HG03575 (cell line): ENCODE data around the gene MED8.
"Not testable (repeated sequence)": the region's sequence is repeated elsewhere in the genome, so short reads cannot be mapped to it uniquely, and the experiment has no call there.

ENCODE experiments used
- ATAC-seq: cut with Tn5 transposase; IDR thresholded peaks from one replicate; pipeline ENCODE4 v1.9.1; 2021; ENCODE audit not compliant: unreplicated experiment, insufficient number of reproducible peaks, low FRiP score; ENCODE audit errors: extremely low read depth

MED8 gene

DNA sequence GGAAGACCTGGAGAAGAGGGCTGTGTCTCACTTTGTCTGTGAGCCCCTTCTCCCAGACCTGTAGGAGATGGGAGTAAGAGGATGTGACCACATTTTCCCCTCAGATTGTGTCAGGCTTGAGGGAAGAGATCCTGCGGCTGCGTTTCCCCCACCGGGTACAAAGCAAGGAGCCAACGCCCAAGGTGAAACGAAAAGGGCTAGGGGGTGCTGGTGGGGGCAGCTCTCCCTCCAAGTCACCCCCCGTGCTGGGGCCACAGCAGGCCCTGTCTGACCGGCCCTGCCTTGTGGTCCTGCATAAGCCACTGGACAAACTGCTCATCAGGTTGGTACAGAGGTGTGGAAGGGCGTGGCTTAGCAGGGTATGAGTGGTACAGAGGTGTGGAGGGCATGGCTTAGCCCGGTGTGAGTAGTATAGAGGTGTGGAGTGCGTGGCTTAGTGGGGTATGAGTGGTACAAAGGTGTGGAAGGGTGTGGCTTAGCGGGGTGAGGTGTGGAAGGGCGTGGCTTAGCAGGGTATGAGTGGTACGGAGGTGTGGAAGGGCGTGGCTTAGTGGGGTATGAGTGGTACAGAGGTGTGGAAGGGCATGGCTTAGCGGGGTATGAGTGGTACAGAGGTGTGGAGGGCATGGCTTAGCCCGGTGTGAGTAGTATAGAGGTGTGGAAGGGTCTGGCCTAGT lies 33.5 kb upstream of the MED8 start:
- ATAC-seq: no peak

DNA sequence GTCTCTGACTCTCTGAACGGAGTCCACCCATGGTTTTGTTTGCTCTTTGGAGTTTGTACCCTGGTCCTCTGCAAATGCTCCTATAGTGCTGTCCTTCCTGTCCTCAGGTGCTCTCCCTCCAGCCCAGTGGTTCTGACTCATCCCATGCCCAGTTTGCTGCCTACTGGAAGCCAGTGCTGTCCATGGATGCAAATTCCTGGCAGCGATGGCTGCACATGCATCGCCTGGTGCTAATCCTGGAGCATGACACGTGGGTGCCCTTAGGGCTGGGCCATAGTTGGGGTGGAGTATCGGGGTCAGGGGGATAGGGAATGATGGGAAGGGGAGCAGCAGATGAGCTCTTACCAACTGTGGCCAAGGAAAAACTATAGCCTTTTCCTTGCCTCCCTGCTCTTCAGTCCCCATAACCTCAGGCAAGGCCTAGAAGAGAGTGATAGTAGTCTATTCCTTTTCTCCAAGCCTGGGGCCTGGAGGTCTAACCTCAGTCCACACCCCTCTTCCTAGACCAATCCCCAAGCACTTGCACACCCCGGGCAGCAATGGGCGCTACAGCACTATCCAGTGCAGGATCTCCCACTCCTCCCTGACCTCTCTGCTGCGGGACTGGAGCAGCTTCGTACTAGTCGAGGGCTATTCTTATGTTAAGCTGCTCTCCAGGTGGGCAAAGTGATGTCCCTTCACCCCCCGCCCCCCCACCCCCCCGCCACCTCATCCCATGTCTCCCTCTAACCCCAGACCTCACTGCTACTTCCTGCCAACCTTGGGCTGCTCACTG lies 32.6 kb upstream of the MED8 start:
- no peak for ATAC-seq

DNA sequence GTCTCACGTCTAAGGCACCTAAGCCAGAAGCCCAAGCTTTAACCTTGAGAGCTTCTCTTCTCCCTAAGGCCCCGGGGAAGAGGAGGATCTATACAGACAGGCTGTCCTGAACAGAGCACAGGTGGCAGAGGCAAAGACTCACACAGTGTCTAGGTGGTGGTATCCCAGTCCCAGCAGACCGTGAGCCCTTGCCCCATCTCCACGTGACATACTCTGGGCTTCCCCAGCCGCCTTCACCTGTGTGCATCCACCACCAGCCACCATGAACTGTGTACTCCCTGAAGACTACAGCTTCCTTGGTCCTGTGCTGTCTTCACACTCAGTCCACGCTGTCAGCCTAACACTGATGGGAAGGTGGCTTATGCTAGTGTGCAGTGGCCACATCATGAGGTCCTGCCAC lies 31.8 kb upstream of the MED8 start:
- no peak for ATAC-seq

DNA sequence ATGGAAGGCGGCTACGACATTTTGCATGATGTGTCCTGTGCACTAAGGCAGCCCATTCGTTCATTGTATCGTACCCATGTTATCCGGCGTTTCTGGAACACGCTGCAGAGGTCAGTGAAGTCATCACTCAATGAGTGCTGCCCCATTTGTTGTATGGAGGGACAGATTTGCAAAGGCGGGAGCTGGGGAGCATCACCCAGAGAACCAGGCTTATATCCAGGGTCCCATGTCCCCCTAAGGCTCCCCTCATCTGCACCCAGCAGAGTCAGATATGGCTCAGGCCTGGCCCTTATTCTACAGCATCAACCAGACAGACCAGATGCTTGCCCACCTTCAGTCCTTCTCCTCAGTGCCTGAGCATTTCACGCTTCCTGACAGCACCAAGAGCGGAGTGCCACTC lies 31.3 kb upstream of the MED8 start:
- ATAC-seq: no peak

DNA sequence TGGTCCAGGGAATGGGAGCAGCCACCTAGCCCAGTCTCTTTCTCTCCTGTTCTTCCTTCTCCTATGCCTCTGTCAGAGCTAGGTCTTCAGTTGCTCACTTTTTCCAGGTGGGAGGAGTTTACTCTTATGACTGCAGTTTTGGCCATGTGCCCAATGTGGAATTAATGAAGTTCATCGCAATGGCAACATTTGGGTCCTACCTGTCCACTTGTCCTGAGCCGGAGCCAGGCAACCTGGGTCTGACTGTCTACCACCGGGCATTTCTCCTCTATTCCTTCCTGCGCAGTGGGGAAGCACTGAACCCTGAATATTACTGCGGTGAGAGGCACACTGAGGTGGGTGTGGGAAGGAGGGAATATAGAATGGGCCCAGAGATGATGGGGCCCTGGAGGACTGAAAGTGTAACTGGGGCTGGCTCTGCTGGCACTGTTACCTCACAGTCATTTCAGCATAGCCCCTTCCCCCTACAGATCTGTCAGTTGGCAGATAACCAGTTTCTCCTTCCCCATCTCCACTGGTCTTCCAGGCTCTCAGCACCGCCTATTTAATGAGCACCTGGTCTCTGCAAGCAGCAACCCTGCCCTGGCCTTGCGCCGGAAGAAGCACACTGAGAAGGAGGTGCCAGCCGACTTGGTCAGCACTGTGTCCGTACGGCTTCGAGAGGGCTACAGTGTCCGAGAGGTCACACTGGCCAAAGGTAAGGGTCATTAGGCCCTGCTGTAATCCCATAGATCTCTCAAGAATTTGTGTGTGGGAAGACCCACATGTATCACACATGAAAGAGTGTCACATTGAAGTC lies 30.2 kb upstream of the MED8 start:
- ATAC-seq: no peak

DNA sequence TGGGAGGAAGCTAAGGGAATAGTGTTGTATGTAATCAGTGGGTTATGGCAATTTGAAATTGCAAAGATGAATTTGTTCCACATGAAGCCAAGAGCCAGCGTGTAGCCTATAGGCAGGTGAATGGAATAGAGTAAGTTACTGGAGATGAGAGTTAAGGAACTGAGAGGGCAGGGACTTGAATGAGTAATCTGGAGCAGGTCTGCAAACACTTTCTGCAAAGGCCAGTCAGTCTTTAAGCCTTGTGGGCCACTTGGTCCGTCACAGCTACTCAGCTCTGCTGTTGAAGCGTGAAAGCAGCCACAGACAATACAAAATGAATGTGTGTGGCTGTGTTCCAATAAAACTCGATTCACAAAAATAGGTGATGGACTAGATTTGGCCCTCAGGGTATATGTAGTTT lies 29.3 kb upstream of the MED8 start:
- ATAC-seq: no peak

DNA sequence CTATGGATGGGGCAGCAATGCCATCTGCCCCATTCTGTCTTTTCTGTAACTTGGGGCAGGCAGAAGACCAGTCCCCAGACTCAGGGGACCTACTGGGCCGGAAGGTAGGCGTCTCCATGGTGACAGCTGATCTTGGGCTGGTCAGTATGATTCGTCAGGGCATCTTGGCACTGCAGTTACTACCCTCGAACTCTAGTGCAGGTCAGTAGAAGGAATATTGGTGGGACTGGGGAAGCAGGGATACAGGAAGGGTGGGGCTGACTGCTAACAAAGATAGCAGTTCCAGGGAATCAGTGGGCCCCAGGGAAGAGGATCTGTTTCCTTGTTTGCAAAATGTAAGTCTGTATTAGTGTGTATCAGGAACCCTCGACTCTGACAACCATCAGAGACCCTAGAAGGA lies 26.3 kb upstream of the MED8 start:
- ATAC-seq: no peak

DNA sequence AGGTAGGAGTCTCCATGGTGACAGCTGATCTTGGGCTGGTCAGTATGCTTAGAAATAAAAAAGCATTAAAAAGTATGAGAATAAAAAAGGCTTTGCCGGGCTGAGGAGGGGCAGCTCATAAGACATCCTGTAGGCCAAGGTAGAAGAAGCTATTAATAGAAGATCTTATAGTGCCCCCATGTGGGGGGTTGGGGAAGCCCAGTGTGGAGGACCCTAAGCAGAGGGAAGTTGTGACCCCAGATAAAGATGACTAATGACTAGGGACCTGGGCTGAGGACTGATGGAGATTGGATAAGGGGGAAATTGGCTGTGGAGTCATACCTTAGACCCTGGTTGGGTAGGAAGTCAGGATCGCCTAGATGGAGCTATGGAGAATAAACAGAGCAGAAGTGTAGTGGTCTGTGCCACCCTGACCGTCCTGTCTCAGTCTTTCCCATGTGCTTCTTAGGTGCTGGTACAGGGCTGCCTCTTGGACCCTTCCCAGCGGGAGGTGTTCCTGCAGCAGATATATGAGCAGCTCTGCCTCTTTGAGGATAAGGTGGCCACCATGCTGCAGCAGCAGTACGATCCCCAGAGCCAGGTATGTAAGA lies 25.1 kb upstream of the MED8 start:
- no peak for ATAC-seq

DNA sequence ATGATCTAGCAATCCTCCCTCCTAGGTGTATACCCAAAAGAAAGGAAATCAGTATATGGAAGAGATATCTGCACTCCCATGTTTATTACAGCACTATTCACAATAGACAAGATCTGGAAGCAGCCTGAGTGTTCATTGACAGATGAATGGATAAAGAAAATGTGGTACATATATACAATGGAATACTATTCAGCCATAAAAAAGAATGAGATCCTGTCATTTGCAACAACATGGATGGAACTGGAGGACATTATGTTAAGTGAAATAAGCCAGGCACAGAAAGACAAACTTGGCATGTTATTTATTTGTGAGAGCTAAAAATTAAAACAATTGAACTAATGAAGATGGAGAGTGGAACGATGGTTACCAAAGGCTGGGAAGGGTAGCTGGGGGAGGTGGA lies 23.8 kb upstream of the MED8 start:
- ATAC-seq: not testable (repeated sequence)

DNA sequence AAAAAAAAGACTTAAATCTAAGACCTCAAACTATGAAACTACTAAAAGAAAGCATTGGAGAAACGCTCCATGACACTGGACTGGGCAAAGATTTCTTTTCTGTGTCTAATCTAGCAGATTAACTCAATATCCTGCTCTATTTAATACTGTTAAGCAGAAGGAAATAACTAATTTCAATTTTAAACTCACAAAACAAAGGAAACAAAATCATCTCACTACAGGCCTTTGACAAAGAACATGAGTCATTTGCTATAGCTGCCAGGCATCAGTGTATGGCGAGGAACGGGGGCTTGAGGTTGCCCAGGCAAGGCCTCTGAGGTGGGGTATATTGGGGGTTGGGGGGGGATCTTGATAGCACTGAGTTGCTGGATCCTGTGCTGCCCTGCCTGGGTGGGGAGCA lies 21.0 kb upstream of the MED8 start:
- no peak for ATAC-seq

DNA sequence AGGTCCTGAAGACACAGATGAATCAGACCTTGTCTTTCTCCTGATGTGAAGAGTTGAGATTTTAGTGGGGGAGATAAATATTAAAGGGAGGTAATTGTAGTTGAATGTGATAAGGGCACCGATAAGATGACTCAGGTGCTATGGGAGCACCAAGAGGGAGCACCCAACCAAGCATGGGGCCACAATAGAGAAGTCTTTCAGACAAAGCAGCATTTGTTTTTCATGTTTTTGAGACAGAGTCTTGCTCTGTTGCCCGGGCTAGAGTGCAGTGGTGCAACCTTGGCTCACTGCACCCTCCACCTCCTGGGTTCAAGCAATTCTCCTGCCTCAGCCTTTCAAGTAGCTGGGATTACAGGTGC lies 16.3 kb upstream of the MED8 start:
- no peak for ATAC-seq

DNA sequence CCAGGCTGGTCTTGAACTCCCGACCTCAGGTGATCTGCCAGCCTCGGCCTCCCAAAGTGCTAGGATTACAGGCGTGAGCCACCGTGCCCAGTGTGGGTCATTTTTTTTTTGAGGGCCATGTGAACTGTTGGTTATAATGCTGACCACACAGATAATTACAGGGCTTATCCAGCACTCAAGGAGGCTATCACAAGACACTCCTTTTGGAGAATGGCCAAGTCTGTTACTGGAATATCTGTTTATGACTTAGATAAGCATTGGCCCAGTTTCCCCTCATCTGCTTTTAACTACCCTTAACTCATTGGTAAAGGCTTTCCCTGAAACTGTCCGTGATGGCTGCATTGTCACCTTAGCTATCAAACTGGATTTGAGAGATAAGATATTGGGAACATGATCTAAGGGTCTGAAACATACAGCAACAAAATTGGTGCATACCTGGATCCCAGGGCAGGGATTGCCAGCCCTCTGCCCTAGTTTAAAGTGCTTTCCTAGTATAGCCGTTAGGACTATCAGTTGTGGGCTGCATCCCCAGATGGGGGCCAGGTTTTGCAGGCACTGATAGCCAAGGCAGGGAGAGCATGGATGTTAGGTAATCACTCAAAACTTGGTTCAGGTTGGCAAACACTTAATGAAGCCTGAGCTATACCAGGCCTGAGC lies 15.7 kb upstream of the MED8 start:
- ATAC-seq: no peak

DNA sequence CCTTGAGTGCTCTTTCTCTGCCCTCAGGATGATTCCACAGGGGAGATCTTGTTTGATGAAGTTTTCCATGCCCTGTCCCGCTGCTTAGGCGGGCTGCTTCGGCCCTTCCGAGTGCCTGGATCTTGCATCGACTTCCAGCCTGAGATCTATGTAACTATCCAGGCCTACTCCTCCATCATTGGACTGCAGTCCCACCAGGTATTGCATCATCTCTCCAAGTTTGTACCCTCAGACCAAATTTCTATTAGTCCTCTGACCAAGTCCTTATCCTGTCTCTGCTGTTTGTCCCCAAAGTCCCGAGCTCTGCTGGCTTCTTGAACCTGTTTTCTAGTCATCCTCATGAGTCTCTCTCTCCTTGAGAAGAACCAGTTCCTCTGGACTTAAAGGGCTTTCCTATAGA lies 14.8 kb upstream of the MED8 start:
- no peak for ATAC-seq

DNA sequence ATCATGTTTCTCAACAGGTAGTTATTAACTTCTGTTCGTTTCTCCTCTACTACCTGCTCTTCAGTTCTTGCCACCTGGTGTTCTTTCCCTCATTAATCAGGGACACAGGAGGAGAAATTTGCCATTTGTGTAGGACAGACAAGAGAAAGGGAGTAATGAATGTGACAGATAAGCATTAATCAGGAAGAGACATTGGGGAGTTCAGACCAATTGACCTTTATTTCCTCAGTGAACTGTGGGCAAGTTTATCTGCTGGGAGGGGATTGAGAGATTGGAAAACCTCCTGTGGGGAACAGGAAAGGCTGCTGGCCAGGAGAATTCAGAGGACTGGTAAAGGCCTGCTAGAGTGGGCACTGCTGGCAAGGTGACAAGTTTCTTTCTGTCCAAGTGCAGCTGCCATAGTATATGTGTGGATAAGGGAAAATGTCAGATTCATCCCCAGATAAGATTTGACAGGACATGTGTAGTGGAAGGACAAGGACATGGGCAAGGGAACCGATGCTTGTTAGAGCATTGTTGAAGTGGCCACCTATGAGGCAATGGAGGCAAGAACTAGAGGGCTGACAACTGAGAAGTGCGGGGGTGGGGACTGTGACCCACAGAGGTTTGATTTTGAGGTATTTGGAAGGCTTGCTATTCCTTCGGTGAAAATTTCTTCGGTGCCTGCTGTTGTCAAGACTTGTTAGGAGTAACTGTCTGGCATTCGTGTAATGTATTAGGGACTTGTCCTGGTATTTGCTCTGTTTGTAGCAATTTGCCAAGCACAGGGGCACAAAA lies 12.7 kb upstream of the MED8 start:
- ATAC-seq: no peak

DNA sequence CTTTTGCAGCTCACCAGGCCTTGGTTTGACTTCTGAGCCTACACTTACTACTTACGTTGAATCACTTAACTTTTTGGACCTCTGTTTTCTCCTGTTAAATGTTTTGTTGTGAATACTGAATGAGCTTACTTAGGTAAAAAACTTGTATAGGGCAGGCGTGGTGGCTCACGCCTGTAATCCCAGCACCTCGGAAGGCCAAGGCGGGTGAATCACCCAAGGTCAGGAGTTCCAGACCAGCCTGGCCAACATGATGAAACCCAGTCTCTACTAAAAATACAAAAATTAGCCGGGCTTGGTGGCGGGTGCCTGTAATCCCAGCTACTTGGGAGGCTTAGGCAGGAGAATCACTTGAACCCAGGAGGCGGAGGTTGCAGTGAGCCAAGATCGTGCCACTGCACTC lies 10.8 kb upstream of the MED8 start:
- ATAC-seq: not testable (repeated sequence)

DNA sequence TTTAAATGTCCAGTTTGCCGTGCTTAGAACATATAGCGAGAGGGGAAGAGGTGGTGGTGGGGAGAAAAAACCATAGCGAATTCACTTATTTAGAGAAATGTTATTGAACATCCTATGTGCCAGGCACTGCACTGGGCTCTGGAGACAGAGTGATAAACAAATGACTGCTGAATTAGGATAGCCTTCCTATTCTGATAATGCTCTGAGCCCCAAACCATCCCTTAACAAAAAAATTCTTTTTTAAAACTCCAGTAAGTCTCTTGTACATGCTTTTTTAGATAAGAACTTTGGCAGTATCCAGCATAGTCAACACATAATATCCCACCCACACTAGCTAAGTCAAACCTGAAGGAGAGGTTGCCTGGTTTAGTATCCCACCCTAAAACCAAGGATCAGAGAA lies 8.6 kb upstream of the MED8 start:
- no peak for ATAC-seq

DNA sequence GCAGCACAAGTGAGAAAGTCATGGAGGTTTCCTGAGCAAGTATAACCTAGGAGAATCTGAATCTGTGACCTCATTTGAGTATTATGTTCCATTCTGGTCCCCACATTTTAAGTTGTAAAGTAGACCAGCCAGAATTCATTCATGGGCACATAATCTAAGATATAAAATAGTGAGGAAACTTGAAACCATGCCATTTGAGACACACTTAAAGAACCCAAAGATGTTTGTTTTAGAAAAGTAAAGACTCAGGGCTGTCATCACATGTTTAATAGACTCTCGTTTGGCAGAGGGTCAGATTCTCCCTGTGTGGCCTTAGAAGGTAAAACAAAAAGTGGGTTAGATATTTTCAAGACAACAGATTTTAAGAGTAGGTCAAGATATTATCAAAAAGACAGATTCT lies 6.5 kb upstream of the MED8 start:
- ATAC-seq: no peak

DNA sequence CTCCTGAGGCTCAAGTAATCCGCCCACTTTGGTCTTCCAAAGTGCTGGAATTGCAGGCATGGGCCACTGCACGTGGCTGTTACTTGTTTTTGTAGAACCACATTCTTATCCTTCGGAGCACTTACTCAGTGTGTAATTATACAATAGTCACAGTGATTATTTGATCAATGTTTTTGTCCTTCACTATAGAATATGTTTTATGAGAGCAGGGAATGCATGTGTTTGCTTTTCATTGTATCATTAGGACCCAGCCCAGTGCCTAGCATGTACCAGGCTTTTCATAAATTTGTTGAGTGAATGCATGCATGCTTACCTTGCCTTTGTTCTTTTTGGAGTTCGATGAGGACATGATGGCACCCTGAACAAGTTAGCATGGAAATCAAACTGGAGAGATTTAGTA lies 5.9 kb upstream of the MED8 start:
- no peak for ATAC-seq

DNA sequence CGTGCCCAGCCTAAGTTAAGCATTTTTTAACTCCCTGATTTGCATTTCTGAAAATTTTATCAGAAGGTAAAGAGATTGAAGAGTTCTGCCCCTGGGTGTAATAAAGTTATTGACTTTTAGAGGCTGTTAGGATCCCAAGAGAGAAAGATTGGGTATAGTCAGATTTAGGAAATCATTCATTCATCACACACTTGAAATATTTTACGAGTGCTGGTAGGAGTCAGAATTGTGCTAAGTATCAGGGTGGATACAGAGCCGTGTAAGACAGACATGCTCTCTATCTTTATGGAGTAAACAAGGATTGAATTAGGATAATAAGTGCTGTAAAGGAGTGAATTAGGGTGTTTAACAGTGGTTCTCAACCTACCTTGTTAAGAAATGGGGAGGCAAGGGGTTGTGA lies 3.1 kb upstream of the MED8 start:
- no peak for ATAC-seq
